AG09319 (cell line): Measurements from ENCODE around the gene PLPPR5.

ENCODE experiments used
- DNase-seq: peaks from one replicate; pipeline ENCODE4 v3.0.0-alpha.2; 2010; ENCODE audit warnings: low read depth; ENCODE audit errors: extremely low read depth
- TF ChIP-seq, protein P1 (sequence below): IDR thresholded peaks from 2 replicates; pipeline ENCODE4 v1.5.1; 2011; ENCODE audit warnings: low read depth, mild to moderate bottlenecking, inconsistent platforms, low read length, moderate library complexity

The PLPPR5 gene

GRCh38 chr1:98903261-98903660, 101.4 kb downstream of the PLPPR5 start:
- peak; percentile 32 for DNase-seq
- TF ChIP-seq, protein P1, sequence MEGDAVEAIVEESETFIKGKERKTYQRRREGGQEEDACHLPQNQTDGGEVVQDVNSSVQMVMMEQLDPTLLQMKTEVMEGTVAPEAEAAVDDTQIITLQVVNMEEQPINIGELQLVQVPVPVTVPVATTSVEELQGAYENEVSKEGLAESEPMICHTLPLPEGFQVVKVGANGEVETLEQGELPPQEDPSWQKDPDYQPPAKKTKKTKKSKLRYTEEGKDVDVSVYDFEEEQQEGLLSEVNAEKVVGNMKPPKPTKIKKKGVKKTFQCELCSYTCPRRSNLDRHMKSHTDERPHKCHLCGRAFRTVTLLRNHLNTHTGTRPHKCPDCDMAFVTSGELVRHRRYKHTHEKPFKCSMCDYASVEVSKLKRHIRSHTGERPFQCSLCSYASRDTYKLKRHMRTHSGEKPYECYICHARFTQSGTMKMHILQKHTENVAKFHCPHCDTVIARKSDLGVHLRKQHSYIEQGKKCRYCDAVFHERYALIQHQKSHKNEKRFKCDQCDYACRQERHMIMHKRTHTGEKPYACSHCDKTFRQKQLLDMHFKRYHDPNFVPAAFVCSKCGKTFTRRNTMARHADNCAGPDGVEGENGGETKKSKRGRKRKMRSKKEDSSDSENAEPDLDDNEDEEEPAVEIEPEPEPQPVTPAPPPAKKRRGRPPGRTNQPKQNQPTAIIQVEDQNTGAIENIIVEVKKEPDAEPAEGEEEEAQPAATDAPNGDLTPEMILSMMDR: no peak

- DNase-seq: no peak
- TF ChIP-seq, protein P1: no peak
Measured at GRCh38 chr1:98898940-98899339, 105.7 kb downstream of the PLPPR5 start.

GRCh38 chr1:98897479-98897878, 107.2 kb downstream of the PLPPR5 start:
- DNase-seq: no peak
- TF ChIP-seq, protein P1: no peak

GRCh38 chr1:98896711-98897445, 107.8 kb downstream of the PLPPR5 start:
- TF ChIP-seq, protein P1: no peak
- no peak for DNase-seq

GRCh38 chr1:98893371-98893770, 111.3 kb downstream of the PLPPR5 start:
- TF ChIP-seq, protein P1: no peak
- no peak for DNase-seq

GRCh38 chr1:98888869-98889268, 115.8 kb downstream of the PLPPR5 start:
- no peak for DNase-seq
- TF ChIP-seq, protein P1: no peak

DNA sequence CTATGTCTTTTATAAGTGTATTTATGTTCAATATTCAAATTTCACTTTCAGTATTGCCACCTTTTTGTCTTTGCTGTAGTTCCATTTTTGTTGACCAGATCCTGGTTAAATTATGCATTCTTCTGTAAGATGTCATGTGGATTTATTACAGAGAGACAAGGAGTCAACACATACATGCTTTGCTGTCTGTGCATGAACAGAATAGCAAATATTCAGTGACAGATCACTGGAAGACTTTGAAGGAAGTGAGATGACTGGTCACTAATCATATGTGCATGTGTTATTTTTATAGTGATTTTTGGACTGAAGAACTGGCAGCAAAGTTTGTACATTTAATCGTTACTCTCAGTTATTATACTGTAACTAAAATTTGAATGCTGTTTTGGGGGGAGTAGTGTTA, 117.2 kb downstream of the PLPPR5 start:
- TF ChIP-seq, protein P1: no peak
- no peak for DNase-seq
